ENCODE measurements around the gene POLA2.
"Not testable (repeated sequence)": the region's sequence is repeated elsewhere in the genome, so short reads cannot be mapped to it uniquely, and the experiment has no call there.

Gene POLA2

DNA sequence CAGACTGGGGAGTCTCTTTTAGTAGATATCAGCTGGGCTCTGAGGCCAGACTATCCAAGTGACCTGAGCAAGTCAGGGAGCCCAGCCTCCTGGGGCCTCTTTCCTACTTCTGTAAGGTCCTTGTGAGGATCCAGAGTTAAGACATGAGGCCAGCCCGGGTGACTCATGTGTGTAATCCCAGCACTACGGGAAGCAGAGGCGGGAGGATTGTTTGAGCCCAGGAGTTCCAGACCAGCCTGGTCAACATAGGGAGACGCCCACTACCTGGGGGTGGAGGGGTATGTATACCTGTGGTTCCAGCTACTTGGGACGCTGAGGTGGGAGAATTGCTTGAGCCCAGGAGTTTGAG is 36.9 kb upstream of the POLA2 start:
- DNase-seq (ENCODE audit: low read depth) = peak; percentile 13
- in situ Hi-C loops (cut with HindIII; ENCODE audit: low sequenced_read_pairs) = no loop called here
- TF ChIP-seq, protein P1, sequence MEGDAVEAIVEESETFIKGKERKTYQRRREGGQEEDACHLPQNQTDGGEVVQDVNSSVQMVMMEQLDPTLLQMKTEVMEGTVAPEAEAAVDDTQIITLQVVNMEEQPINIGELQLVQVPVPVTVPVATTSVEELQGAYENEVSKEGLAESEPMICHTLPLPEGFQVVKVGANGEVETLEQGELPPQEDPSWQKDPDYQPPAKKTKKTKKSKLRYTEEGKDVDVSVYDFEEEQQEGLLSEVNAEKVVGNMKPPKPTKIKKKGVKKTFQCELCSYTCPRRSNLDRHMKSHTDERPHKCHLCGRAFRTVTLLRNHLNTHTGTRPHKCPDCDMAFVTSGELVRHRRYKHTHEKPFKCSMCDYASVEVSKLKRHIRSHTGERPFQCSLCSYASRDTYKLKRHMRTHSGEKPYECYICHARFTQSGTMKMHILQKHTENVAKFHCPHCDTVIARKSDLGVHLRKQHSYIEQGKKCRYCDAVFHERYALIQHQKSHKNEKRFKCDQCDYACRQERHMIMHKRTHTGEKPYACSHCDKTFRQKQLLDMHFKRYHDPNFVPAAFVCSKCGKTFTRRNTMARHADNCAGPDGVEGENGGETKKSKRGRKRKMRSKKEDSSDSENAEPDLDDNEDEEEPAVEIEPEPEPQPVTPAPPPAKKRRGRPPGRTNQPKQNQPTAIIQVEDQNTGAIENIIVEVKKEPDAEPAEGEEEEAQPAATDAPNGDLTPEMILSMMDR (IDR thresholded peaks at IDR 0.05; ENCODE audit: low read depth, low read length, missing control alignments) = no peak
- no peak overlapping the region for H3K4me3 ChIP-seq (ENCODE audit: low read depth, low read length)

DNA sequence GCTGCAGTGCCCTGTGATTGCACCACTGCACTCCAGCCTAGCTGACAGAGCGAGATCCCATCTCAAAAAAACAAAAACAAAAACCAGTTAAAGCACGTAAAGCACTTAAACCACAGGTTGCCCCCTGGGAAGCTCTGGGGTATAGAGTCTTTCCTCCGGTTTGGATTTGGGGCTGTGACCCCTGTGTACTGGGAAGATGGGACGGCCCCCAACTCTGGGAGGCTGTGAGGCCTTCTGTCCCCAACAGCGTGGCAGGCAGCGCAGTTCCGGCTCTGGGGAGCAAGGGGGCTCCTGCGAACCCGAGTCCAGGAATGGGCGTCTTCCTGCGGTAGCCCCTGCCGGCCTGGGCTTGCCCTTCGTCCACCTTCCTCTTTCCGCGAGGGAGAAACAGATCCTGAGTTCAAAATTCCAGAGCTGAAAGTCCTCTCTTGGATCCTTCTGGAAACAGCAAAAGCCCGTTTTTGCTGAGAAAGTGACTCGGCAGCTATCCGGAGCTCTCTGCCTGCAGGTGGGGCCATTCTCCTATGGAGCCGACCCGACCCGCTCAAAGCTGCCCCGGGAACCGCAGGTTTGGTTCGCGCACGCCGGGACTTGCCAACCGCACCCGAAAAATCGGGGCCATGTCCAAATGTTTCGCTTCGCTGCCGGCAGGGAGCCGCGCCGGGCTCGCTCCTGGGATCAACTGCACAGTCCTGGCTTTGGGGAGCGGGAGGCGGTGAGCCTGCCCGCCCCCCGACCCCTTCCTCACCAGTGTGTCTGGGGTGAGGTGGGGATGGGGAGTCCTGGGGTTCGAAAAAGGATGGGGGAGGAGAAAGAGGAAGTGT is 36.3 kb upstream of the POLA2 start:
- peak overlapping the region; percentile 37 for H3K4me3 ChIP-seq (ENCODE audit: low read depth, low read length)

GRCh38 chr11:65226103-65226442 is 35.7 kb upstream of the POLA2 start:
- no peak for DNase-seq (ENCODE audit: low read depth)
- TF ChIP-seq, protein P1 (IDR thresholded peaks at IDR 0.05; ENCODE audit: low read depth, low read length, missing control alignments) = no peak
- in situ Hi-C loops (cut with HindIII; ENCODE audit: low sequenced_read_pairs) = no loop called here
- H3K4me3 ChIP-seq (ENCODE audit: low read depth, low read length) = peak overlapping the region; percentile 37

More for the DNA sequence above, 36.3 kb upstream of the POLA2 start:
- in situ Hi-C loops (cut with HindIII; ENCODE audit: low sequenced_read_pairs) = no loop called here
- TF ChIP-seq, protein P1 (IDR thresholded peaks at IDR 0.05; ENCODE audit: low read depth, low read length, missing control alignments) = peak; percentile 71
- peak; percentile 33 for DNase-seq (ENCODE audit: low read depth)

DNA sequence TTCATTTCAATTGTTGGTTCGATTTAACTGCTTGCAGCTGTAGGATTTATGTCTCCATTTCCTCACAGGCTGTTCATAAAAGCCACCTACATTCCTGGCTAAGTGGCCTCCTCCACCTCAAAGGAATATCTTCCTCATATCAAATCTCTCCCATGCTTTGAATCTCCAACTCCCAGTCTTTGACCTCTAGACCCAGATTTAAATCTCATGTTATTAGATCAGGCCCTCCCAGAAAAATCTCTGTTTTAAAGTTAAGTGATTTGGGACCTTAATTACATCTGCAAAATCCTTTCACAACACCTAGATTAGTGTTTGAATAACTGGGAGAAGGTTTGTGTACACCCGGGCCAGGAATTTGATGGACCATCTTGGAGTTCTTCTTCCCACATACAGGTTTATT is 33.9 kb upstream of the POLA2 start:
- in situ Hi-C loops (cut with HindIII; ENCODE audit: low sequenced_read_pairs) = no loop called here
- TF ChIP-seq, protein P1 (IDR thresholded peaks at IDR 0.05; ENCODE audit: low read depth, low read length, missing control alignments) = no peak
- DNase-seq (ENCODE audit: low read depth) = no peak
- no peak overlapping the region for H3K4me3 ChIP-seq (ENCODE audit: low read depth, low read length)

DNA sequence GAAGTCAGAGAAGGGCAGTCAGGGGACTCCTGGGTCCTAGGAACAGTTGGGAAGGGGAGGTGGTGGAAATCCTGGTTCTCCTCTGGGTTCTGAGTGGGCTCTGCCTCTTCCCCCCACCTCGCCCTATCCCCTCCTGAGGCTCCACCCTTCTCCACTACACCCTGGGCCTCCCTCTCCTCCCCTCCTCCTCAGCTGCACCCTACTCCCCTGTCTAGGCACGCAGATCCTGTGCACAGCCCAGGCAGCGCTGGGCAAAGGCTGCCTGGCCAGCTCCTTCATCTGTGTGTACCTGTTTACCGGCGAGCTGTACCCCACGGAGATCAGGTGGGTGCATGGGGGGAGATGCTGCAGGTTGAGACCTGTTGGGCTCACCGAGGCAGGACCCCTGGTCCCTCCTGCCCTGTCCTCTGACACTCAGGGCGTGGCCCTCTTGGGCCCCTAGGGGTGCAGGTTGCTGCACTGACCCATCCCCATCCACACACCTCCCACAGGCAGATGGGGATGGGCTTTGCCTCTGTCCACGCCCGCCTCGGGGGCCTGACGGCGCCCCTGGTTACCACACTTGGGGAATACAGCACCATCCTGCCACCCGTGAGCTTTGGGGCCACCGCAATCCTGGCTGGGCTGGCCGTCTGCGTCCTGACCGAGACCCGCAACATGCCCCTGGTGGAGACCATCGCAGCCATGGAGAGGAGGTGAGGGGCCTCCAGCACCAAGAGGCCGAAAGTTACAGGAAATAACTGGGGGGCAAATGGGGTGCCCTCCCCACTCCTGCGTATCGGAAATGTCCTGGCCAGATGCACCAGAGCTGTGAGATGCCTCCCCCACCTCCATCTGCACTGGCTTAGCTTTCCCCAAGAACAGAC is 25.3 kb upstream of the POLA2 start:
- no peak overlapping the region for H3K4me3 ChIP-seq (ENCODE audit: low read depth, low read length)

DNA sequence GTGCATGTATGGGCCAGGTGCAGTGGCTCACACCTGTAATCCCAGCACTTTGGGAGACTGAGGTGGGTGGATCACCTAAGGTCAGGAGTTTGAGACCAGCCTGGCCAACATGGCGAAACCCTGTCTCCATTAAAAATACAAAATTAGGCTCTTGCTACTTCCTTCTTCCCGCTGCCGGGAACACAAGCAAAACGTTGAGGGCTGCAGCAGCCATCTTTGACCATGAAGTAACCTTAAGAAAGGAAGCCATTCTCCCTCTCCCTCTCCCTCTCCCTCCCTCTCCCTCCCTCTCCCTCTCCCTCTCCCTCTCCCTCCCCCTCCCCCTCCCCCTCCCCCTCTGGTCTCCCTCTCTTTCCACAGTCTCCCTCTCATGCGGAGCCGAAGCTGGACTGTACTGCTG is 23.5 kb upstream of the POLA2 start:
- DNase-seq (ENCODE audit: low read depth); H3K4me3 ChIP-seq (ENCODE audit: low read depth, low read length); in situ Hi-C loops (cut with HindIII; ENCODE audit: low sequenced_read_pairs): not testable (repeated sequence)

More for the DNA sequence above, 25.3 kb upstream of the POLA2 start:
- TF ChIP-seq, protein P1 (IDR thresholded peaks at IDR 0.05; ENCODE audit: low read depth, low read length, missing control alignments) = no peak
- in situ Hi-C loops (cut with HindIII; ENCODE audit: low sequenced_read_pairs) = no loop called here
- DNase-seq (ENCODE audit: low read depth) = no peak

DNA sequence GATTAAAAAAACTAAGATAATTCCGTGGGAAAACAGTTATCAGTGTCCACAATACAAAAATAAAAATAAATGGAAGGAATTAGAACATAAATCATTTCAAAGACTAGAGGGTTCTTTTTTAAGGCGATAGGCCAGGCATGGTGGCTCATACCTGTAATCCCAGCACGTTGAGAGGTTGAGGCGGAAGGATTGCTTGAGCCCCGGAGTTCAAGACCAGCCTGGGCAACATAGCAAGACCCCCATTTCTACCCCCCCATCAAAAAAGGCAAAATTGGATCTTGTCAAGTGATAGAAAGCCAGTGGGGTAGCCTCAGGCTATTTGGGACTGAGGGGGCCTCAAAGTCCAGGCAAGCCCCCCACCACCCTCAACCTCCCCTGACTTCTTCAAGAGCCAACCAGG is 20.6 kb upstream of the POLA2 start:
- H3K4me3 ChIP-seq (ENCODE audit: low read depth, low read length) = no peak overlapping the region
- TF ChIP-seq, protein P1 (IDR thresholded peaks at IDR 0.05; ENCODE audit: low read depth, low read length, missing control alignments) = no peak
- in situ Hi-C loops (cut with HindIII; ENCODE audit: low sequenced_read_pairs) = no loop called here
- no peak for DNase-seq (ENCODE audit: low read depth)

Data from astrocyte of the cerebellum (primary cell).